Epidermal melanocyte (primary cell): ENCODE measurements around the gene IL22.

Experiments
- DNase-seq: peaks from one replicate; pipeline ENCODE4 v3.0.0; 2011; ENCODE audit warnings: low spot score; ENCODE audit not compliant: insufficient read length

The IL22 gene, protein sequence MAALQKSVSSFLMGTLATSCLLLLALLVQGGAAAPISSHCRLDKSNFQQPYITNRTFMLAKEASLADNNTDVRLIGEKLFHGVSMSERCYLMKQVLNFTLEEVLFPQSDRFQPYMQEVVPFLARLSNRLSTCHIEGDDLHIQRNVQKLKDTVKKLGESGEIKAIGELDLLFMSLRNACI

DNA sequence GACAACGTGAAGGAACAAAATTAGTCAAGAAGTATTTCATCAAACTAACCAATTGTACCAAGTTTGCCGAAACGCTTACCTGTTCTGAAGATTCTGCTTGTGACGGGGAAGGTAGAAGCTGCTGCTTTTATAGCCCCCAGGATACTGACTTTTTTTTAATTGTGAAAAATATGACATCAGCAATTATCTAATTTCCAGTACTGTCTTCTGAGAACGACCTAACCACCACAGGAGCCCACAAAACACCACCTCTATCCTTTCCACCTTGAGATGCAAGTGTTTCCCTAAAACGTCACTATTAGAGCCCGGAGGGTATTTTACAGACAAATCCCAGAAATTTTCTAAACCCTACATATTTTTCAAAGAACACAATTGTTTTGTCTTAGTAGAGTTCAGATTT, at the start of gene IL22:
Gene IL22 (minus strand): TSS at position 101 of the 400 bp plus-strand sequence. CDS start 156 bp downstream, outside the sequence.
- DNase-seq: no peak

DNA sequence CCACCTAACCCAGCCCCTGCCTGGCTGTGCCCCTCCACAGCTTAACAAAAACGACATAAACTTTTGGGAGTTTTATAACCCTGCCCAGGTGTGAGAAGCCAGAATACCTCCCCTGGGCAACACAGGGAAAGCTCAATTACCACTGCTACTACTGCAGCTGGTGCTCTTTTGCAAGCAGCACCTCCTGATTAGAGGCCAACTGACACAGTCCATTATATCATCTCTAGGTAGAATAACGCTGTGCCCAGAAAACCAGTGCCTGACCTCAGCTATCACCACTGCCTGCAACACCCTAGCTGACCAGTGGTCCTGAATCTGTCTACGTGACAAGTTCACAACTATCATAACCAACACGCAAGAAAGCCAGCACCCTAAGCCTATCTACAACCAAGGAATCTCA, 44.5 kb upstream of the IL22 start:
- no peak for DNase-seq

DNA sequence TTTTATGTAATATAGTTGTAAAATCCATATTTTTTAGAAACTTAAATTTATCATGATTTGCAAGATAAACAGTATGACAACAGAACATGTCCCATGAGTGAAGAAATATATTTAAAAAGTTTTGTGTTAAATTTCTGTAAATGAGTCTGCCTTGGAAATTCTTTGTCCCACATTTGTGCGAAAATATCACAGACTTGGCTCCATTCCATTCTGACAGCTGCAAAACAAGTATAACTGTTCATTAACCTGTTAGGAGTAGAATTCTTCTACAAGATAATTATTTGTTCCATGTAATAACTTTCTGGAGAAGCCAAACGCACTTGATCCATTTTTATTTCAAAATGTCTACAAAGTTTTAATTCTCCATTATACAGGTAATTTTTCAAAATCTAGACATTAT, 40.8 kb upstream of the IL22 start:
- no peak for DNase-seq

DNA sequence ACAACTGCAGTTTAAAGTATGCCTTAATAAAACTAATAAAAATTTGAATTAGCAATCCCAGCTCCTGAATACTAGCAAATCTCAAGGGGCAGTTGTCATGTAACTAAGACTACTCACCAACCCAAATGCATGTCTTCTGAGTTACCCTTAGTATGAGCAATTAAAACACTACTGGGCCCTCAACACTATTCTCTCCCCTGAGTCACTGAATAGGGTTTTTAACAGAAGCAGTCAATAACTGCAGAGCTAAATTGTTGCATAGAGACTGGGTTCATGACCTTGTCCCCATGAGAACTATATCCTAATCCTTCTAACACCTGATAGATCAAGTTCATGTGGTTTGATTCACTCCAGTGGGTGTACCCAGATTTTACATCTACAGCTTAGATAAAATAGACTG, 39.9 kb upstream of the IL22 start:
- no peak for DNase-seq

- DNase-seq: no peak
Observed at GRCh38 chr12:68292151-68292943, 38.9 kb upstream of the IL22 start.

- no peak for DNase-seq
Observed at GRCh38 chr12:68291396-68292036, 38.1 kb upstream of the IL22 start.

- DNase-seq: no peak
Observed at GRCh38 chr12:68290126-68290525, 36.7 kb upstream of the IL22 start.

DNA sequence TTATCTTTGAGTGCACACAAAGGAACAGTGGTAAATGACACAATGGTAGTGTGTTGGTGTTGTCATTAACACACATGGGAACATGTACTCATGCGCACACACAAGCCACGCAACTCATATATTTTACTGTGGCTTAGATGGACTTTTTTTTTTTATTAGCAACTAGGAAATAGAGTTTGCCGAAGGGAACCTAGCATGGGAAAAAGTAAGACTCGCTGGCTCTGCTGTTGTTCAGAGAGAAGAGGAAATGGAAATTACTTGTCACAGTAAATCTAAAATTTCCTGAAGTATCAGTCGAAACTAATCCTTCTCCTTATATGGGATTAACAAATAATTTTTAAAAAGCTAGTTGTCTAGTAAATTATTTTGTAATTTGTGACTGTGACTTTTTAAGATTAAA, 33.7 kb upstream of the IL22 start:
- no peak for DNase-seq

DNA sequence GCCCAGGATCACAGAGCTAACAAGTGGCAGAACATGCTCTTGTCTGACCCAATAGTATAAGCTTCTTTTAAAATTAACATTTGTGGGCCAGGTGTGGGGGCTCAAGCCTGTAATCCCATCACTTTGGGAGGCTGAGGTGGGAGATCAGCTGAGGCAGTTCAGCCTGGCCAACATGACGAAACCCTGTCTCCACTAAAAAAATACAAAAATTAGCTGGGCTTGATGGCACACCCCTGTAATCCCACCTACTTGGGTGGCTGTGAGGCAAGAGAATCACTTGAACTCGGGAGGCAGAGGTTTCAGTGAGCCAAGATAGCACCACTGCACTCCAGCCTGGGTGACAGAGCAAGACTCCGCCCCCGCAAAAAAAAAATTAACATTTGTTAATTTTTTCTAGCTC, 33.0 kb upstream of the IL22 start:
- no peak for DNase-seq

DNA sequence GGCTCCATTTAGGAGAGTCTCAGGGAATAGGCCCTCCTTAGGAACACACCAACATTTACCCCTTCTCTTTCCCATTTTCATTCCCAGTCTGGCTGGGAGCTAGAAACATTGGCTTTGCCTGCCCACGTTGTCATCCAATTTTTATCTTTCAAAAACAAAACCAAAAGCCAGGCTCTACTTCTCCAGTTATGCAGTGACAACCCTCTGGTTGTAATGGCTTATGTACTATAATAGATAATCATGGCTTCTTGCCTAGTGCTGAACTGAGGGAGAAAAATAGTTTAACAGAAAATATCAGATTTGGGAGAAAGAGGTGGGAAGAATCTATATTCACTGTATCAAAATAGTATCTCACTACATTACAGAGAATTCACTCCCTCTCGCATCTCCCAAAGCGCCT, 32.1 kb upstream of the IL22 start:
- no peak for DNase-seq

DNA sequence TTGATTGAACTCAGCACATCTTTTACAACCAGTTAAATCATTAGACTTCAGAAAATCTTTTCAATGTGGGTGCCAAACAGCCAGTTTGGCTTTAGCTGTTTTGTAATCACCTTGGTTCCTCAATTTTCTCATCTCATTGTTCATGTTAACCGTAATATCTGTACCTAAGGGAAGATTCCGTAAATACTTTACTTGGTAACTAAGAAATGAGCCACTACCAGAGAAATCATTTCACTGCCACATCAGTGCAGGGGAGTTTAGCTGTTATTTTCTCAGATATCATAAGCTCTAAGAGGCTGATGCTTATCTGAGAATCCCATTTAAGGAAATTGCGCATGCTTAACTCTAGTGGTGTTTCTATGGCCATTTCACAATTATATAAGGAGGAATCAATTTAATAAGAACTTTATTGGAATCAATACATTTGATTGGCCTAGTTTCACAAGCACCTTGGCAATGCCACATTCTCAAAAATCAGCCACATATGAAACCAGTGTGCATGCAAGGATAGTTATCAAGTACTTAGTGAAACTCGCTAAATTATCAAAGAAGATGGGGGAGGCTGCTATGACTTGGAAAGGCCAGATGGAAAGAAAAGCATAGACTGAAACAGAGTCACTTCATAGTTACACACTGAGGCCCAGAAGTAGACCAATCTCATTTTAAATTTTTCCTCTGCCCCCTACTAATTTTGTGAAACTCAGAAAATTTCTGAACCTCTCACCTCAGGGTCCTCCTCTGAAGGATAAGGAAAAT, 28.1 kb upstream of the IL22 start:
- DNase-seq: no peak

GRCh38 chr12:68280240-68280639, 26.8 kb upstream of the IL22 start:
- no peak for DNase-seq

- no peak for DNase-seq
Observed at GRCh38 chr12:68279227-68280054, 26.0 kb upstream of the IL22 start.

- DNase-seq: no peak
Observed at GRCh38 chr12:68276402-68276930, 23.1 kb upstream of the IL22 start.

- DNase-seq: no peak
Observed at GRCh38 chr12:68272732-68273131, 19.3 kb upstream of the IL22 start.

GRCh38 chr12:68271346-68271745, 17.9 kb upstream of the IL22 start:
- no peak for DNase-seq

DNA sequence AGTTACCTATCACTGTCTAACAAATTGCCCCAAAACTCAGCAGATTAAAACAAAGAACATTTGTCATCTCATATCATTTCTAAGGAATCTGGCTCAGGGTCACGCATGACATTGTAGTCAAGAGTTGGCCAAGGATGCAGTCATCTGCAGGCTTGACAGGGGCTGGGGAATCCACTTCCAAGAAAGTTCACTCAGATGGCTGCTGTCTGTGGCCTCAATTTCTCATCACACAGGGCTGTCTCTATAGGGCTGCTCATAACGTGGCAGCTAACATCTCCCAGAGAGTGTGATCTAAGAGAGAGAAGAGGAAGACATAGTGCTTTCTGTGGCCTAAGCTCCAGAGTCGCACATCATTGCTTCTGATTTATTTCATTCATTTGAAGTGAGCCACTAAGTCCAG, 17.0 kb upstream of the IL22 start:
- DNase-seq: no peak

- no peak for DNase-seq
Observed at GRCh38 chr12:68269779-68270178, 16.4 kb upstream of the IL22 start.

DNA sequence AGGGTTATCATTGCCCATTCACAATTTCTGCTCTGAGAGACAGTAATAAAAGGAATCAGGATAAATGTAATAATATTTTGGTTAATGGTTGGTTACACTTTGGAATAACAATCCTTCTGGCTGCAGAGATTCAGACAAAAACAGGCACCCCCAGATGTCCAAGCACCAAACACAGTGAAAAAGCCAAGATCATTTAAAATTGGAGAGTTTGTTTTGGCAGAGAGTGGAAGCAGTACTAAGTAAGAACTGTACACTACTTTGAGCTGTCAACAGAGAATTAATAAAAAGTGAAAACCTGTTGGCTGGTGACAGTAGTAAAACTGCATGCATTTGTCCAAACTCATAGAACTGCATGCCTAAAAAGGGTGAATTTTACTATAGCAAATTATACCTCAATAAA, 15.6 kb upstream of the IL22 start:
- DNase-seq: no peak

GRCh38 chr12:68267892-68268396, 14.5 kb upstream of the IL22 start:
- no peak for DNase-seq

- no peak for DNase-seq
Observed at GRCh38 chr12:68264857-68265256, 11.5 kb upstream of the IL22 start.
